CD4-positive, CD25-positive, alpha-beta regulatory T cell (primary cell): ENCODE measurements around the gene XAB2. TPM values are rescaled to one million over a fixed set of nuclear protein-coding genes. Genes with fewer than 3 reads are reported as not detected.

ENCODE experiments used
- ATAC-seq, 2 donors: fragments of 150-1000 bp; cut with Tn5 transposase; one replicate each; pipeline ENCODE4 v1.10.0; 2021; ENCODE audit warnings: low read depth in 2 of 2, moderate number of reproducible peaks in 2 of 2, moderate library complexity in 1 of 2
- DNase-seq, 3 donors: peaks; one replicate each; pipeline versions ENCODE4 v3.0.0 to v3.0.0-alpha.2; 2012 to 2022; ENCODE audit warnings: mixed read lengths in 1 of 3
- H3K27ac ChIP-seq: one replicate; pipeline ENCODE4 v1.7.0; 2013; ENCODE audit warnings: mild to moderate bottlenecking, low read length; ENCODE audit not compliant: insufficient read depth, poor library complexity, severe bottlenecking
- H3K27me3 ChIP-seq: one replicate; pipeline ENCODE4 v1.7.0; 2013; ENCODE audit warnings: low read length; ENCODE audit not compliant: control insufficient read depth, insufficient read depth
- H3K36me3 ChIP-seq: one replicate; pipeline ENCODE4 v1.7.0; 2013; ENCODE audit warnings: mild to moderate bottlenecking, low read length, moderate library complexity; ENCODE audit not compliant: control insufficient read depth, insufficient read depth
- H3K4me1 ChIP-seq: 2 replicates; pipeline ENCODE4 v1.7.0; 2013; ENCODE audit warnings: mild to moderate bottlenecking, low read length; ENCODE audit not compliant: insufficient read depth, control insufficient read depth, poor library complexity, severe bottlenecking
- H3K4me3 ChIP-seq: one replicate; pipeline ENCODE4 v1.7.0; 2013; ENCODE audit warnings: low read depth, mild to moderate bottlenecking, low read length, moderate library complexity
- H3K9me3 ChIP-seq, 2 experiments: 1 replicate in 1 of 2; 2 replicates in 1 of 2; pipeline ENCODE4 v1.7.0; 2013; ENCODE audit warnings: low read length in 2 of 2, mild to moderate bottlenecking in 1 of 2, moderate library complexity in 1 of 2; ENCODE audit not compliant: control insufficient read depth in 2 of 2
- H3K27ac Mint-ChIP-seq, 3 donors: one replicate each; pipeline ENCODE4 v1.8.0; 2020 to 2022; ENCODE audit warnings: mild to moderate bottlenecking in 3 of 3, mixed read lengths in 3 of 3, moderate library complexity in 2 of 3
- H3K27me3 Mint-ChIP-seq: one replicate; pipeline ENCODE4 v1.8.0; 2022; ENCODE audit warnings: mild to moderate bottlenecking, mixed read lengths
- H3K36me3 Mint-ChIP-seq: one replicate; pipeline ENCODE4 v1.8.0; 2020; ENCODE audit warnings: mixed read lengths
- H3K4me1 Mint-ChIP-seq, 4 donors: one replicate each; pipeline ENCODE4 v1.8.0; 2020 to 2022; ENCODE audit warnings: mixed read lengths in 4 of 4, mild to moderate bottlenecking in 1 of 4
- H3K4me3 Mint-ChIP-seq, 4 donors: one replicate each; pipeline ENCODE4 v1.8.0; 2020 to 2022; ENCODE audit warnings: mild to moderate bottlenecking in 4 of 4, mixed read lengths in 4 of 4, moderate library complexity in 3 of 4
- H3K9me3 Mint-ChIP-seq, 7 donors: one replicate each; pipeline ENCODE4 v1.8.0; 2020 to 2022; ENCODE audit warnings: mixed read lengths in 7 of 7, mild to moderate bottlenecking in 3 of 7, moderate library complexity in 2 of 7
- polyA plus RNA-seq, 4 donors: library from polyadenylated mRNA; unstranded; fragments of 300-500 nt; fragmentation: Illumina TruSeq; gene quantifications; one replicate each; pipeline ENCODE4 v1.2.3, GENCODE V29; 2021
- total RNA-seq: library from RNA; stranded (reverse); gene quantifications from one replicate; pipeline ENCODE4 v1.2.3, GENCODE V29; 2022

Gene XAB2
- total and polyA plus RNA-seq, 5 donors from 2014 or later: 7.7 to 62.5 (median 10.2) TPM

DNA sequence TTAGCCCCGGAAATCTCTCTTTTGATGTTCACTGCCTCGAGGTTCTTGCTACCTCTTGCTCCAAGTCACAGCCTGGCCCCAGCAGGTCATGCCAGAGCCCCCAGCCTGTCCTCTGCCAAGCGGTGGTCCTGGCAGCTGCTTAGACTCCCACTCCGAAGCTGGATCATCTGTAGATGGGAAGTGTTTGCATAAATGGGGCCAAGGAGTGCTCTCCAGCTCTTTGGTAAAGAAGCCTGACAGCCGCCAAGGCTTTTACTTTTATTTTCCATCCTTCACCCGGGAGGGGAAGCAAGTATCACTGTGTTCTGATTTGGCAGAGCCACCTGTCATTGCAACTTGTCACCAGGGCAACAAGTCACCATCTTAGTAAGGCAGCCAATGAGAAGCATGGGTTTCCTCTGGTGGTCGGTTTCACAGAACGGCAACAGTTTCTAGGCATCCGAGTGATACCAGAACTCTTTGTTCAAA lies 28.9 kb upstream of the XAB2 start:
- H3K4me1 ChIP-seq: peaks cover 14% of the 10 kb centered on the region
- Mint-ChIP-seq H3K36me3 (no peaks in the 10 kb centered on the region), H3K27ac (peak overlapping the region; percentile 34 to 91 (median 53)), H3K27me3 (peaks cover 6% of the 10 kb centered on the region), H3K4me1 (peaks cover 6 to 22% (median 14%) of the 10 kb centered on the region in 4 donors), H3K9me3 (no peaks in the 10 kb centered on the region), H3K4me3 (peak overlapping the region; percentile 36 to 79 (median 78))
- ATAC-seq: peak; percentile 89 to 92
- no peaks in the 10 kb centered on the region for H3K36me3 ChIP-seq
- DNase-seq: peak; percentile 20 to 92 (median 63)
- no peaks in the 10 kb centered on the region for H3K9me3 ChIP-seq
- H3K27ac ChIP-seq: peak overlapping the region; percentile 67
- no peaks in the 10 kb centered on the region for H3K27me3 ChIP-seq
- peak overlapping the region; percentile 52 for H3K4me3 ChIP-seq

GRCh38 chr19:7657131-7657751 lies 27.9 kb upstream of the XAB2 start:
- peak in 1 of 2 donors; percentile 11 for ATAC-seq
- Histone ChIP-seq H3K9me3 (no peaks in the 10 kb centered on the region), H3K36me3 (no peaks in the 10 kb centered on the region), H3K4me3 (no peak overlapping the region), H3K27me3 (no peaks in the 10 kb centered on the region), H3K4me1 (peaks cover 16% of the 10 kb centered on the region), H3K27ac (no peak overlapping the region)
- H3K36me3 Mint-ChIP-seq: no peaks in the 10 kb centered on the region
- peak overlapping the region in 3 of 4 donors; percentile 33 to 79 (median 56) for H3K4me3 Mint-ChIP-seq
- H3K9me3 Mint-ChIP-seq: no peaks in the 10 kb centered on the region
- peaks cover 7 to 28% (median 19%) of the 10 kb centered on the region in 4 donors for H3K4me1 Mint-ChIP-seq
- peak in 1 of 3 donors; percentile 61 for DNase-seq
- peak overlapping the region; percentile 20 to 91 (median 20) for H3K27ac Mint-ChIP-seq
- H3K27me3 Mint-ChIP-seq: peaks cover 2% of the 10 kb centered on the region

- H3K27me3 ChIP-seq: no peaks in the 10 kb centered on the region
- no peak for ATAC-seq
- Mint-ChIP-seq H3K4me1 (peaks cover 12 to 32% (median 22%) of the 10 kb centered on the region in 4 donors), H3K9me3 (no peaks in the 10 kb centered on the region), H3K4me3 (no peak overlapping the region), H3K27ac (no peak overlapping the region), H3K36me3 (no peaks in the 10 kb centered on the region), H3K27me3 (peaks cover 8% of the 10 kb centered on the region)
- no peak overlapping the region for H3K4me3 ChIP-seq
- no peaks in the 10 kb centered on the region for H3K9me3 ChIP-seq
- no peak overlapping the region for H3K27ac ChIP-seq
- H3K36me3 ChIP-seq: no peaks in the 10 kb centered on the region
- DNase-seq: no peak
- peaks cover 20% of the 10 kb centered on the region for H3K4me1 ChIP-seq
Observed at GRCh38 chr19:7655581-7655980, 26.2 kb upstream of the XAB2 start.

GRCh38 chr19:7654401-7654800 lies 25.1 kb upstream of the XAB2 start:
- Histone ChIP-seq H3K36me3 (no peaks in the 10 kb centered on the region), H3K4me1 (peaks cover 20% of the 10 kb centered on the region), H3K9me3 (no peaks in the 10 kb centered on the region), H3K27me3 (no peaks in the 10 kb centered on the region), H3K27ac (no peak overlapping the region), H3K4me3 (no peak overlapping the region)
- H3K9me3 Mint-ChIP-seq: no peaks in the 10 kb centered on the region
- peaks cover 12 to 32% (median 22%) of the 10 kb centered on the region in 4 donors for H3K4me1 Mint-ChIP-seq
- no peak overlapping the region for H3K4me3 Mint-ChIP-seq
- DNase-seq (no peak), ATAC-seq (no peak)
- H3K27me3 Mint-ChIP-seq: peaks cover 8% of the 10 kb centered on the region
- H3K27ac Mint-ChIP-seq: no peak overlapping the region
- H3K36me3 Mint-ChIP-seq: no peaks in the 10 kb centered on the region

DNA sequence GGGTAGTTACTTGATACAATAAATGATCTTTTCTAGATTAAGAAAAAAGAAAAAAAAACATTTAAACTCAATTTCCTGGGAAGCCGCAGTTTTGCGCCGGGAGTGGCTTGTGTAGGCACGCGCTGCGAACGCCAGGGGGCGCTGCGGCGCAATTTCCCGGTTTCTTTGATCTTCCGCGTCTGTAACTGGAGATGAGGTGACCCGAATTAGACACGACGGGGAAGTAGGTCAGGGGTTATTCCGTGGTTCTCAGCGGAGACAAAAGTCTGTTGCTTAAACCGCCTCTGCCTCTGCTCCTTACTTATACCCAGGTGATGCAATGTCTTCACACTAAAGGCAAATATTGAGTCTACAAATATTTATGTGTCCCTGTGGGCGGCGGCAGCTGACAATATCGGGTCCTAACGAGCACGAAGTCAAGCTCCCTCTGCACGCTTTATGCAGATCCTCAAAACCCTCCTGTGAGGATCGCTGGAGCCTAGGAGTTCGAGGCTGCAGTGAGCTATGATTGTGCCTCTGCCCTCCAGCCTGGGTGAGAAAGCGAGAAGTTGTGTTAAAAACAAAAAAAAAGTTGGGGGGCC lies 22.8 kb upstream of the XAB2 start:
- H3K4me3 Mint-ChIP-seq: peak overlapping the region; percentile 20 to 87 (median 82)
- Histone ChIP-seq H3K27ac (peak overlapping the region; percentile 9), H3K4me3 (peak overlapping the region; percentile 76), H3K36me3 (no peaks in the 10 kb centered on the region), H3K4me1 (peaks cover 9% of the 10 kb centered on the region), H3K9me3 (no peaks in the 10 kb centered on the region), H3K27me3 (no peaks in the 10 kb centered on the region)
- H3K27ac Mint-ChIP-seq: peak overlapping the region; percentile 33 to 84 (median 75)
- no peaks in the 10 kb centered on the region for H3K9me3 Mint-ChIP-seq
- ATAC-seq: peak; percentile 85 to 87
- H3K27me3 Mint-ChIP-seq: peaks cover 8% of the 10 kb centered on the region
- peaks cover 6 to 17% (median 10%) of the 10 kb centered on the region in 4 donors for H3K4me1 Mint-ChIP-seq
- peaks cover 3% of the 10 kb centered on the region for H3K36me3 Mint-ChIP-seq
- peak; percentile 77 to 85 (median 83) for DNase-seq

DNA sequence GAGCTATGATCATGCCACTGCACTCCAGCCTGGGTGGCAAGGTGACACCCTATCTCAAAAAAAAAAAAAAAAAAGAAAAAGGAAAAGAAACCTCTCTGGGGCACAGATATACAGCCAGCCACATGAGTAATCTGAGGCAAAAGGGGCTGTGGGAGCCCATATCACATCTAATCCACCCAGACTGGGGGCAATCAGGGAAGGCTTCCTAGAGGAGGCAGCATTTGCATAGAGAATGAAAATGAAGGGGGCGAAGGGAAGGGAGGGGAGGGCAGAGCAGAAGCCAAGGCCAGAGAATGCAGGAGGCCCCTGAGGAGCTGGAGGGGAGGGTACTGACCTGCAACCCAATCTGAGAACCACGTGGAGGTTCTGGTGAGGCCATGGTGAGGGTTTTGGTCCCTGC lies 20.8 kb upstream of the XAB2 start:
- no peak overlapping the region for H3K27ac Mint-ChIP-seq
- H3K4me1 Mint-ChIP-seq: peaks cover 6 to 15% (median 10%) of the 10 kb centered on the region in 4 donors

DNA sequence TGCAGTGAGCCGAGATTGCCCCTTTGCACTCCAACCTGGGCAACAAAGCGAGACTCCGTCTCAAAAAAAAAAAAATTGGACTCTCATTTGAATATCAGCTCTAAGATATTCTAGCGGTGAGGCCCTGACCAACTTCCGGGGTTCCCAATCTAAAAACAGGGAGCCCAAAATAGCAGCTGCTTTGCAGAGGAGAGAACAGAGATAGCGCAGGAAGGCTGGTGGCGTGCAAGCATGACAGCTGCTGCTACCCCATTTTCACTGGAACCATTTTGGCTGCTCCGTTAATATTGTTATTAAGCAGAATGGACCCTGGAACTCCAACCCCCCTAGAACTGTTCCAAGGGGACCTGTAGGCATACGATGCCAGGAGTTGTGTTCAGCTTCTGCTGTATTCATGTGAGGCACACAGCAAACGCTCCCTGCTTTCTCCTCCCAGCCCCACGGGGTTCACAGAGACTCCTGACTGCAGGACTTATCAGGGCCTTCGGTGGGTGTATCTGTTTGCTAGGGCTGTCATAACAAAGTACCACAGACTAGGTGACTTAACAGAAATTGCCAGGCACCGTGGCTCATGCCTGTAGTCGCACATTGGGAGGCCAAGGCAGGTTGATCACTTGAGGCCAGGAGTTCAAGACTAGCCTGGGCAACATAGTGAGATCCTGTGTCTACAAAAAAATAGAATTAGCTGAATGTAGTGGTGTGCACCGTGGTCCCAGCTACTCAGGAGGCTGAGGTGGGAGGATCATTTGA lies 19.1 kb upstream of the XAB2 start:
- H3K27ac ChIP-seq: no peak overlapping the region
- H3K27me3 ChIP-seq: no peaks in the 10 kb centered on the region
- peaks cover 8% of the 10 kb centered on the region for H3K36me3 Mint-ChIP-seq
- H3K9me3 ChIP-seq: no peaks in the 10 kb centered on the region
- no peaks in the 10 kb centered on the region for H3K9me3 Mint-ChIP-seq
- ATAC-seq (no peak), DNase-seq (no peak)
- H3K36me3 ChIP-seq: peaks cover 6% of the 10 kb centered on the region
- peaks cover 7% of the 10 kb centered on the region for H3K4me1 ChIP-seq
- H3K27me3 Mint-ChIP-seq: peaks cover 8% of the 10 kb centered on the region
- no peak overlapping the region for H3K4me3 Mint-ChIP-seq
- no peak overlapping the region for H3K27ac Mint-ChIP-seq
- no peak overlapping the region for H3K4me3 ChIP-seq
- peaks cover 6 to 14% (median 10%) of the 10 kb centered on the region in 4 donors for H3K4me1 Mint-ChIP-seq

More for the DNA sequence above, 20.8 kb upstream of the XAB2 start:
- Histone ChIP-seq H3K36me3 (peaks cover 3% of the 10 kb centered on the region), H3K27me3 (no peaks in the 10 kb centered on the region), H3K27ac (no peak overlapping the region), H3K4me1 (peaks cover 7% of the 10 kb centered on the region), H3K4me3 (no peak overlapping the region), H3K9me3 (no peaks in the 10 kb centered on the region)
- Mint-ChIP-seq H3K9me3 (no peaks in the 10 kb centered on the region), H3K36me3 (peaks cover 8% of the 10 kb centered on the region), H3K4me3 (peak overlapping the region in 1 of 4 donors; percentile 41), H3K27me3 (peaks cover 8% of the 10 kb centered on the region)
- DNase-seq (no peak), ATAC-seq (no peak)
